Measurements from ENCODE around the gene APIP. TPM values are rescaled to one million over a fixed set of nuclear protein-coding genes. Genes with fewer than 3 reads are reported as not detected.

APIP gene
- polyA plus RNA-seq, 1 donor (not counting 4 experiments of a cell fraction or from before 2014, with no cell fraction given) = 10.9 TPM

GRCh38 chr11:34907934-34908593, 8.1 kb downstream of the APIP start:
- Histone ChIP-seq H3K27me3 (ENCODE audit: control insufficient read depth, extremely low read depth, insufficient read depth, low read length) (no peaks in the 10 kb centered on the region), H3K36me3 (ENCODE audit: control insufficient read depth in 2 of 2, extremely low read depth in 1 of 2, insufficient read depth in 2 of 2, low read length in 2 of 2) (no peaks in the 10 kb centered on the region), H3K4me1 (ENCODE audit: control insufficient read depth, extremely low read depth, insufficient read depth, low read length) (no peaks in the 10 kb centered on the region), H3K27ac (ENCODE audit: control insufficient read depth, insufficient read depth, low read length) (no peak overlapping the region), H3K9ac (ENCODE audit: control insufficient read depth, extremely low read depth, insufficient read depth, low read length) (no peak overlapping the region), H3K4me3 (ENCODE audit: control insufficient read depth in 2 of 3, extremely low read depth in 1 of 3, insufficient read depth in 2 of 3, low read depth in 1 of 3, low read length in 3 of 3) (no peak overlapping the region), H2AFZ (ENCODE audit: control insufficient read depth, low read length) (no peak overlapping the region), H3K9me3 (ENCODE audit: control insufficient read depth, low read depth, low read length) (no peaks in the 10 kb centered on the region), H3K9me1 (ENCODE audit: control insufficient read depth, extremely low read depth, insufficient read depth, low read length) (no peaks in the 10 kb centered on the region), H3K4me2 (ENCODE audit: control insufficient read depth, extremely low read depth, insufficient read depth, low read depth, low read length) (no peak overlapping the region), H4K20me1 (ENCODE audit: control insufficient read depth, extremely low read depth, insufficient read depth, low read length) (no peaks in the 10 kb centered on the region), H3K79me2 (ENCODE audit: control insufficient read depth, insufficient read depth, low read length) (no peaks in the 10 kb centered on the region)
- FAIRE-seq (no peak), DNase-seq (ENCODE audit: low read depth, low spot score) (no peak)
- dilution Hi-C loops (cut with MboI; ENCODE audit: extremely low pct_ligation_motif_present, low sequenced_read_pairs) = no loop called here
- TF ChIP-seq CTCF (optimal IDR thresholded peaks at IDR 0.05 in 1 of 3, IDR thresholded peaks at IDR 0.05 in 1 of 3, conservative IDR thresholded peaks at IDR 0.05 in 1 of 3; ENCODE audit: extremely low read depth in 1 of 3, insufficient read depth in 2 of 3, low read length in 3 of 3) (no peak), EZH2 (IDR thresholded peaks at IDR 0.05; ENCODE audit: low read length) (no peak)

GRCh38 chr11:34905666-34906065, 10.5 kb downstream of the APIP start:
- no peak for DNase-seq (ENCODE audit: low read depth, low spot score)
- H3K9me1 ChIP-seq (ENCODE audit: control insufficient read depth, extremely low read depth, insufficient read depth, low read length) = no peaks in the 10 kb centered on the region
- no peak overlapping the region for H3K9ac ChIP-seq (ENCODE audit: control insufficient read depth, extremely low read depth, insufficient read depth, low read length)
- no peak overlapping the region for H3K4me2 ChIP-seq (ENCODE audit: control insufficient read depth, extremely low read depth, insufficient read depth, low read depth, low read length)
- H3K27me3 ChIP-seq (ENCODE audit: control insufficient read depth, extremely low read depth, insufficient read depth, low read length) = no peaks in the 10 kb centered on the region
- H4K20me1 ChIP-seq (ENCODE audit: control insufficient read depth, extremely low read depth, insufficient read depth, low read length) = no peaks in the 10 kb centered on the region
- H3K27ac ChIP-seq (ENCODE audit: control insufficient read depth, insufficient read depth, low read length) = no peak overlapping the region
- no peaks in the 10 kb centered on the region for H3K79me2 ChIP-seq (ENCODE audit: control insufficient read depth, insufficient read depth, low read length)
- TF ChIP-seq EZH2 (IDR thresholded peaks at IDR 0.05; ENCODE audit: low read length) (no peak), CTCF (optimal IDR thresholded peaks at IDR 0.05 in 1 of 3, IDR thresholded peaks at IDR 0.05 in 1 of 3, conservative IDR thresholded peaks at IDR 0.05 in 1 of 3; ENCODE audit: extremely low read depth in 1 of 3, insufficient read depth in 2 of 3, low read length in 3 of 3) (no peak)
- FAIRE-seq = no peak
- H3K4me1 ChIP-seq (ENCODE audit: control insufficient read depth, extremely low read depth, insufficient read depth, low read length) = no peaks in the 10 kb centered on the region
- no peak overlapping the region for H3K4me3 ChIP-seq (ENCODE audit: control insufficient read depth in 2 of 3, extremely low read depth in 1 of 3, insufficient read depth in 2 of 3, low read depth in 1 of 3, low read length in 3 of 3)
- dilution Hi-C loops (cut with MboI; ENCODE audit: extremely low pct_ligation_motif_present, low sequenced_read_pairs) = no loop called here
- H3K36me3 ChIP-seq (ENCODE audit: control insufficient read depth in 2 of 2, extremely low read depth in 1 of 2, insufficient read depth in 2 of 2, low read length in 2 of 2) = no peaks in the 10 kb centered on the region
- H3K9me3 ChIP-seq (ENCODE audit: control insufficient read depth, low read depth, low read length) = no peaks in the 10 kb centered on the region
- no peak overlapping the region for H2AFZ ChIP-seq (ENCODE audit: control insufficient read depth, low read length)
